Endothelial cell (in vitro differentiated cells): ENCODE measurements around the gene PCIF1. TPM values are rescaled to one million over a fixed set of nuclear protein-coding genes. Genes with fewer than 3 reads are reported as not detected.

Experiments
- DNase-seq: peaks from one replicate; pipeline ENCODE4 v3.0.0; 2021; ENCODE audit warnings: low spot score
- H3K27ac Mint-ChIP-seq: one replicate; pipeline ENCODE4 v1.8.0; 2021; ENCODE audit warnings: mixed read lengths, inconsistent platforms; ENCODE audit not compliant: unreplicated experiment
- H3K27me3 Mint-ChIP-seq: one replicate; pipeline ENCODE4 v1.8.0; 2021; ENCODE audit warnings: mild to moderate bottlenecking, moderate library complexity, mixed read lengths, inconsistent platforms; ENCODE audit not compliant: unreplicated experiment
- H3K36me3 Mint-ChIP-seq: one replicate; pipeline ENCODE4 v1.8.0; 2021; ENCODE audit warnings: mild to moderate bottlenecking, low read depth, mixed read lengths, inconsistent platforms; ENCODE audit not compliant: unreplicated experiment
- H3K4me1 Mint-ChIP-seq: one replicate; pipeline ENCODE4 v1.8.0; 2021; ENCODE audit warnings: mild to moderate bottlenecking, mixed read lengths, inconsistent platforms; ENCODE audit not compliant: unreplicated experiment
- H3K4me3 Mint-ChIP-seq: one replicate; pipeline ENCODE4 v1.8.0; 2021; ENCODE audit warnings: mild to moderate bottlenecking, mixed read lengths, inconsistent platforms; ENCODE audit not compliant: unreplicated experiment
- H3K9me3 Mint-ChIP-seq: one replicate; pipeline ENCODE4 v1.8.0; 2021; ENCODE audit warnings: mixed read lengths, inconsistent platforms; ENCODE audit not compliant: unreplicated experiment
- CTCF ChIP-seq: fragments of 200-600 bp; sonication (generic); IDR thresholded peaks from one replicate; pipeline ENCODE4 v1.5.0; 2021; ENCODE audit warnings: antibody characterized with exemption; ENCODE audit not compliant: unreplicated experiment
- total RNA-seq: library from RNA; stranded (reverse); fragmentation: NEBNext Ultra II Directional; extraction: Animal tissue kit (Norgen Biotek cat#: 25700); gene quantifications from one replicate; pipeline ENCODE4 v1.2.1, GENCODE V29; 2021; ENCODE audit not compliant: unreplicated experiment

The PCIF1 gene
- total RNA-seq, 1 donor from 2014 or later: 34.8 TPM

- no peak for DNase-seq
- Mint-ChIP-seq H3K27ac (peak overlapping the region; percentile 57), H3K9me3 (no peaks in the 10 kb centered on the region), H3K4me1 (peaks cover 11% of the 10 kb centered on the region), H3K36me3 (peaks cover 15% of the 10 kb centered on the region), H3K27me3 (peaks cover 10% of the 10 kb centered on the region), H3K4me3 (peak overlapping the region; percentile 82)
- no peak for TF ChIP-seq CTCF
Measured at GRCh38 chr20:45909817-45910669, 24.4 kb upstream of the PCIF1 start.

- Mint-ChIP-seq H3K4me1 (peaks cover 11% of the 10 kb centered on the region), H3K27ac (peak overlapping the region; percentile 57), H3K4me3 (peak overlapping the region; percentile 82), H3K27me3 (peaks cover 10% of the 10 kb centered on the region), H3K9me3 (no peaks in the 10 kb centered on the region), H3K36me3 (peaks cover 11% of the 10 kb centered on the region)
- TF ChIP-seq CTCF: no peak
- DNase-seq: peak; percentile 98
Measured at GRCh38 chr20:45910670-45911485, 23.6 kb upstream of the PCIF1 start.

GRCh38 chr20:45911486-45912343 is 22.8 kb upstream of the PCIF1 start, which contains the start of gene PLTP:
Gene PLTP, minus strand, starts transcription at chr20:45912155. Its CDS starts 703 bp downstream, at chr20:45911452.
- TF ChIP-seq CTCF: no peak
- peak within 1 kb of the TSS; percentile 82 for H3K4me3 Mint-ChIP-seq
- peaks cover 10% of the 10 kb centered on the region for H3K27me3 Mint-ChIP-seq
- no peaks in the 10 kb centered on the region for H3K9me3 Mint-ChIP-seq
- H3K4me1 Mint-ChIP-seq: peaks cover 11% of the 10 kb centered on the region
- DNase-seq: peak; percentile 65
- peak within 1 kb of the TSS; percentile 30 for H3K27ac Mint-ChIP-seq
- H3K36me3 Mint-ChIP-seq: peaks cover 10% of the 10 kb centered on the region

- no peak for TF ChIP-seq CTCF
- Mint-ChIP-seq H3K27ac (no peak overlapping the region), H3K4me3 (peak overlapping the region; percentile 71), H3K9me3 (no peaks in the 10 kb centered on the region), H3K36me3 (peaks cover 7% of the 10 kb centered on the region), H3K4me1 (peaks cover 11% of the 10 kb centered on the region), H3K27me3 (peaks cover 8% of the 10 kb centered on the region)
- DNase-seq: no peak
Measured at GRCh38 chr20:45912344-45912682, 22.2 kb upstream of the PCIF1 start.
